GM12801 (cell line): Measurements from ENCODE around the gene CD9.

ENCODE experiments used
- TF ChIP-seq, protein P1 (sequence below): IDR thresholded peaks from one replicate; pipeline ENCODE4 v1.5.1; 2011; ENCODE audit warnings: control low read depth; ENCODE audit not compliant: insufficient read length; ENCODE audit errors: extremely low read depth

Gene CD9

GRCh38 chr12:6202304-6202703, 2.1 kb downstream of the CD9 start:
- TF ChIP-seq, protein P1, sequence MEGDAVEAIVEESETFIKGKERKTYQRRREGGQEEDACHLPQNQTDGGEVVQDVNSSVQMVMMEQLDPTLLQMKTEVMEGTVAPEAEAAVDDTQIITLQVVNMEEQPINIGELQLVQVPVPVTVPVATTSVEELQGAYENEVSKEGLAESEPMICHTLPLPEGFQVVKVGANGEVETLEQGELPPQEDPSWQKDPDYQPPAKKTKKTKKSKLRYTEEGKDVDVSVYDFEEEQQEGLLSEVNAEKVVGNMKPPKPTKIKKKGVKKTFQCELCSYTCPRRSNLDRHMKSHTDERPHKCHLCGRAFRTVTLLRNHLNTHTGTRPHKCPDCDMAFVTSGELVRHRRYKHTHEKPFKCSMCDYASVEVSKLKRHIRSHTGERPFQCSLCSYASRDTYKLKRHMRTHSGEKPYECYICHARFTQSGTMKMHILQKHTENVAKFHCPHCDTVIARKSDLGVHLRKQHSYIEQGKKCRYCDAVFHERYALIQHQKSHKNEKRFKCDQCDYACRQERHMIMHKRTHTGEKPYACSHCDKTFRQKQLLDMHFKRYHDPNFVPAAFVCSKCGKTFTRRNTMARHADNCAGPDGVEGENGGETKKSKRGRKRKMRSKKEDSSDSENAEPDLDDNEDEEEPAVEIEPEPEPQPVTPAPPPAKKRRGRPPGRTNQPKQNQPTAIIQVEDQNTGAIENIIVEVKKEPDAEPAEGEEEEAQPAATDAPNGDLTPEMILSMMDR = no peak

GRCh38 chr12:6202846-6203245, 2.6 kb downstream of the CD9 start:
- TF ChIP-seq, protein P1 = no peak

DNA sequence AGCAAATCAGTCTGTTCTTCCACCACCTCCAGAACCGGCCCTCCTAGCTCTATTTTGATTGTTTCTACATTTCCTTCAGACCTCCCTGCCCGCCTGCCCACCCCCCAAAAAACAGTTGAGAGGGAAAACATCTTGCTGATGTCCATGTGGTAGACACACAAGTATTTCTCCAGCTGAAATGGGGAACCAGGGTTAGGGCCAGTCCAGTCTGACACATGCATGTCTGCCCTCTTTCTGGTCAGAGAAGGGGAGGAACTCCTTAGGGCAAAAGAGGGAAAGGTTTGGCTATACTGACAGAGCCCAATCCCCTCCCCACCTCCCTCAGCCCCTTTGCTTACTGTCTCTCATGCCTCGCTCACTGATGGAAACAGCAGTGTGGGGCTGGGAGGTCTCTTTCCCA, 3.4 kb downstream of the CD9 start:
- TF ChIP-seq, protein P1 = no peak

DNA sequence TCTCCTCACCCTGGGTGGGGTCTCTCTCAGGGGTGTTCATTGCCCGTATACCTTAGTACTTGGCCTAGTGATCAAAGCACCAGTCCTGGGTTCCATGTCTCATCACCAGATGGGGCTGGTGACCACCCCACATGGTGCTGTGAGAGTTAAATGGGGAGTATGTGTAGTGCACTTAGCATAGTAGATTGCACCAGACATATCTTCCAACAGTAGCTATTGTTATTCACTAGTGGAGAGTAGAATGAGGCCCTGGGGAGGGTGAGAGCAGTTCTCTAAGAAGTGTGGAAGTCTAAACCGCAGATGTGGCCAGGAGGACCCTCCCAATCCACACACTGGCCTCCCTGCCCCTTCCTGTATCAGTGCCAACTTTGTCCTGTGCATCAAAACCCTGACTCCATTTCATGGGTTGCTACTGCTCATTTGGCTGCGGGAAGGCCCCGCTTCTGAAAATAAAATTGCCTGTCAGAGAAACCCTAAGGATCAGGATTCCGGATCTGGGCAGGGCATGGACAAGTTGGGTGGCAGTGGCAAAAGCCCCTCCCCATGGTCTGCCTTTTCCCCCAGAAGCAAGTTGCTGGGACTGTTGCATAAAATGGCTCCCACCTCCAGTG, 4.4 kb downstream of the CD9 start:
- TF ChIP-seq, protein P1 = no peak

DNA sequence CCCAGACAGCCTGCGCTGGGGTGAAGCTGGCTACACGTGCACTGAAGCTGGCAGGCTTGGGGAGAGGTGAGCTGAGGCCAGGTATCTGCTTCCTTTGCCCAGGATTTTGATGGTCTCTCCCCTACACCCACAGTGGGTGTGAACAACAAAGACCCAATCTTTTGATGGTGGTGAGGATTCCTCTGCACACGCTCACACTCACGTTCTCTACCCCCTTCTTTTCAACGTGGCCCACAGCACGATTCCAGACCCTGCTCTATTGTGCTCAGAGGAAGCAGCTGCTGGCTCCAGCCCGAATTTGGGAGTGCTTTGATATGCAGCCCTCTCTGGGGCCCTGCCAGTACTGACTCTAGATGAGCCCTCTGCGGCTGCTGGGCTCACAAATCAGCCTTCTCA, 4.9 kb downstream of the CD9 start:
- TF ChIP-seq, protein P1 = no peak

- TF ChIP-seq, protein P1 = no peak
Observed at GRCh38 chr12:6205761-6206160, 5.6 kb downstream of the CD9 start.

DNA sequence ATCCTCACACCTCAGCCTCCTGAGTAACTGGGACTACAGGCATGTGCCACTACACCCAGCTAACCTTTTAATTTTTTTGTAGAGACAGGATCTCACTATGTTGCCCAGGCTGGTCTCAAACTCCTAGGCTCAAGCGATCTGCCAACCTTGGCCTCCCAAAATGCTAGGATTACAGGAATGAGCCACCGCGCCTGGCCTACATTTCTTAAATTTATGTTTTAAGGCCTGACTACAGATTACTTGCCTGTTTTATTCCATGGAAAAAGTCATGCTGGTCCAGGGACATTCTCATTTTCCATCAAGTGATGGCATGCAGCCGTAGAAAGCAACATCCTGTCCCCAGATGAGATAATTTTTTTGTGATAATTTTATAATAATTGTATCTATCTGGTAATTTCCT, 6.1 kb downstream of the CD9 start:
- TF ChIP-seq, protein P1 = no peak
